Adipose tissue (tissue), 3 donors: ENCODE results near the gene TSPAN2. TPM values are rescaled to one million over a fixed set of nuclear protein-coding genes. Genes with fewer than 3 reads are reported as not detected.

Experiments
- H3K27ac ChIP-seq: one replicate; pipeline ENCODE4 v1.5.1; 2013; ENCODE audit warnings: low read depth, low read length
- WGBS, 3 donors: extraction: QIAGEN DNeasy Blood & Tissue Kit; methylation state at CpG; one replicate each; pipeline ENCODE4 v1.1.7; 2013; 5-methylcytosine and 5-hydroxymethylcytosine counted together
- polyA plus RNA-seq, 3 donors: library from polyadenylated mRNA; stranded (reverse); fragments of 200-250 nt; gene quantifications; one replicate each; pipeline ENCODE4 v1.2.3, GENCODE V29; 2013
- donor health status: healthy with polysubstance abuse.
- donor health status: Bipolar disorder and iron deficiency.
- donor health status: healthy.

TSPAN2 gene
- polyA plus RNA-seq: 1 to 10 TPM; 1.6 to 4.3 (median 3.6) TPM

- no peak within 1 kb of the TSS for H3K27ac ChIP-seq
- 1 to 2% (median 2%) methylated on average over 52 to 68 of the region's 68 CpGs for WGBS, 3 donors
Measured at GRCh38 chr1:115089420-115090185, at the start of gene TSPAN2. Gene TSPAN2, minus strand, starts transcription at chr1:115089503. Its CDS starts 71 bp downstream, at chr1:115089432.

GRCh38 chr1:115138973-115139372 is 49.7 kb upstream of the TSPAN2 start:
- no peak overlapping the region for H3K27ac ChIP-seq

GRCh38 chr1:115138271-115138670 is 49.0 kb upstream of the TSPAN2 start:
- H3K27ac ChIP-seq: no peak overlapping the region
- 67 to 71% (median 70%) methylated on average over 6 of the region's 6 CpGs for WGBS, 3 donors

More at GRCh38 chr1:115138973-115139372, 49.7 kb upstream of the TSPAN2 start:
- 7 to 8% (median 8%) methylated on average over 13 of the region's 13 CpGs for WGBS, 3 donors

- no peak overlapping the region for H3K27ac ChIP-seq
- WGBS, 3 donors: 47 to 82% (median 79%) methylated on average over 1 of the region's 1 CpG
Measured at GRCh38 chr1:115137191-115137590, 47.9 kb upstream of the TSPAN2 start.

- H3K27ac ChIP-seq: no peak overlapping the region
Measured at GRCh38 chr1:115136706-115137105, 47.4 kb upstream of the TSPAN2 start.

- 49 to 86% (median 76%) methylated on average over 3 of the region's 3 CpGs for WGBS, 3 donors
- no peak overlapping the region for H3K27ac ChIP-seq
Measured at GRCh38 chr1:115136106-115136505, 46.8 kb upstream of the TSPAN2 start.

- H3K27ac ChIP-seq: no peak overlapping the region
- 50 to 77% (median 70%) methylated on average over 5 of the region's 5 CpGs for WGBS, 3 donors
Measured at GRCh38 chr1:115135681-115136080, 46.4 kb upstream of the TSPAN2 start.

- no peak overlapping the region for H3K27ac ChIP-seq
Measured at GRCh38 chr1:115134850-115135480, 45.7 kb upstream of the TSPAN2 start.

GRCh38 chr1:115134231-115134630 is 44.9 kb upstream of the TSPAN2 start:
- WGBS, 3 donors: 70 to 85% (median 76%) methylated on average over 6 of the region's 6 CpGs
- no peak overlapping the region for H3K27ac ChIP-seq

More at GRCh38 chr1:115134850-115135480, 45.7 kb upstream of the TSPAN2 start:
- WGBS, 3 donors: 50 to 56% (median 55%) methylated on average over 10 of the region's 10 CpGs

- 67 to 83% (median 71%) methylated on average over 1 of the region's 1 CpG for WGBS, 3 donors
- H3K27ac ChIP-seq: no peak overlapping the region
Measured at GRCh38 chr1:115133440-115133839, 44.1 kb upstream of the TSPAN2 start.

GRCh38 chr1:115130786-115131185 is 41.5 kb upstream of the TSPAN2 start:
- no peak overlapping the region for H3K27ac ChIP-seq
- 81 to 92% (median 88%) methylated on average over 2 of the region's 2 CpGs for WGBS, 3 donors

GRCh38 chr1:115129071-115129640 is 39.9 kb upstream of the TSPAN2 start:
- WGBS, 3 donors: 68 to 80% (median 69%) methylated on average over 6 of the region's 6 CpGs
- no peak overlapping the region for H3K27ac ChIP-seq

- no peak overlapping the region for H3K27ac ChIP-seq
- 92 to 97% (median 96%) methylated on average over 1 of the region's 1 CpG for WGBS, 3 donors
Measured at GRCh38 chr1:115127539-115127938, 38.2 kb upstream of the TSPAN2 start.

GRCh38 chr1:115126516-115126915 is 37.2 kb upstream of the TSPAN2 start:
- 69 to 86% (median 86%) methylated on average over 2 of the region's 2 CpGs for WGBS, 3 donors
- H3K27ac ChIP-seq: no peak overlapping the region

- H3K27ac ChIP-seq: no peak overlapping the region
- 69 to 82% (median 80%) methylated on average over 3 of the region's 3 CpGs for WGBS, 3 donors
Measured at GRCh38 chr1:115123116-115123515, 33.8 kb upstream of the TSPAN2 start.

- H3K27ac ChIP-seq: no peak overlapping the region
Measured at GRCh38 chr1:115121793-115122192, 32.5 kb upstream of the TSPAN2 start.

GRCh38 chr1:115120296-115120695 is 31.0 kb upstream of the TSPAN2 start:
- no peak overlapping the region for H3K27ac ChIP-seq
- 68% methylated on average over 2 of the region's 2 CpGs for WGBS, 3 donors

- H3K27ac ChIP-seq: no peak overlapping the region
- 88 to 94% (median 89%) methylated on average over 4 of the region's 4 CpGs for WGBS, 3 donors
Measured at GRCh38 chr1:115118611-115119010, 29.3 kb upstream of the TSPAN2 start.

- no peak overlapping the region for H3K27ac ChIP-seq
Measured at GRCh38 chr1:115118086-115118485, 28.8 kb upstream of the TSPAN2 start.

- WGBS, 3 donors: 56 to 95% (median 93%) methylated on average over 1 of the region's 1 CpG
- no peak overlapping the region for H3K27ac ChIP-seq
Measured at GRCh38 chr1:115117298-115117697, 28.0 kb upstream of the TSPAN2 start.
